HS-27A (cell line): ENCODE measurements around the gene ABCD3.
A peak's percentile ranks its signal among the peaks of the same experiment; 100 is the strongest.
"Not testable (repeated sequence)": the region's sequence is repeated elsewhere in the genome, so short reads cannot be mapped to it uniquely, and the experiment has no call there.

Source experiments
- DNase-seq: peaks from one replicate; pipeline ENCODE4 v3.0.0-alpha.2; 2012; ENCODE audit warnings: low read depth, missing footprints

ABCD3 gene

GRCh38 chr1:94417978-94418663 is at the start of gene ABCD3:
Gene ABCD3, plus strand, starts transcription at chr1:94418389. Its CDS starts 90 bp downstream, at chr1:94418479.
- DNase-seq, result peak; percentile 96

DNA sequence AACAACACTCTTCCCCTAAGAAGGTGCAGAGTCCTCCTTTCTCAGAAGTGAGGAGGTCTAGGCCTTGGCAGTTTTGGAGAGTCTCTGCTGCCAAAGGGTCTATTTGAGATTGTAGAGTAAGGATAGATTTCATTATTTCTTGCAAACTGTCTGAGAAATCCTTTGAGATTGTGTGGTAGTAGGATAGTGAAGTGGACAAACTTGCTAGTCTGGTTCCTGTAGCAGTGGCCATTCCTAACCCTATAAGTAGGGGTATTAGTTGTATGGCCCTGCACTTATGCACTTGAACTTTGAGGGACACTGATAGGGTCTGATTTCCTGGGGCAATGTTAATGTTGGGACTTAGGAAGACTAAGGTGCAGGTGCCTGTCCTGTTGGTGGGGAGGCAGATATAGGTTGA is 45.4 kb upstream of the ABCD3 start:
- DNase-seq, result not testable (repeated sequence)

DNA sequence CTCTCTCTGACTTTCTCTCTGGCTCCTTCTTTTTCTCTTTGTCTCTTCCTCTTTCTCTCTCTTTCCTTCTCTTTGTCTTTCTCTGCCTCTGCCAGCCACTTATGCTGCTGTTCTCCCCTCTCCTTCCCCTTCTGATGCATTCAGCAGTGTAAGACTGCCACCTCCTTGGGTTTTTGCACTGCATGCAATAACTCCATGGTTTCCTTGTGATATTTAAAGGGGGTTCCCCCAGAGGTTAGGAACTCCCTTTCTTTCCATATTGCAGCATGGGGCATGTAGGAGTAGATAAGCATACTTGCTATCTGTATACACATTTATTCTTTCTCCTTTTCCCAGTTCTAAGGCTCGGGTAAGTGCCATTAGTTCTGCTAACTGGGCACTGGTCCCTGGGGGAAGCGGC is 44.9 kb upstream of the ABCD3 start:
- DNase-seq, result not testable (repeated sequence)

DNA sequence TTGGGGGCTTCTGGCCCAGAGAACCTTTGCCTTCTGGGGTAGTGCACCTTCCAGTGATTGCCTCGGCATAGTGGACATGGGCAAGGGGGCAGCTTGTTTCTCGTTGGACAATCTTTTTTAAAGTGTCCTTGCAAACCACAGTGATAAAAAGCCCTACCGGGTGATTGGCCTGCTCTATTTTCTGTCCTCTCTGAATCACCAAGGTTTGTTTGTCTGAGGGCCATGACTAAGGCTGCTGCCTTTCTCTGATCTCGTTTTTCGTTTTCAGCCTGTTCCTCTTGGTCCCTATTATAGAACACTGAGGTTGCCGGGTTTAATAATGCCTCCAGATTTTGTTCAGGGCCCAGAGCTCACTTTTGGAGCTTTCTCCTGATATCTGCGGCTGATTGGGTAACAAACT is 42.5 kb upstream of the ABCD3 start:
- not testable (repeated sequence) for DNase-seq

GRCh38 chr1:94378493-94378892 is 39.7 kb upstream of the ABCD3 start:
- DNase-seq, result not testable (repeated sequence)

DNA sequence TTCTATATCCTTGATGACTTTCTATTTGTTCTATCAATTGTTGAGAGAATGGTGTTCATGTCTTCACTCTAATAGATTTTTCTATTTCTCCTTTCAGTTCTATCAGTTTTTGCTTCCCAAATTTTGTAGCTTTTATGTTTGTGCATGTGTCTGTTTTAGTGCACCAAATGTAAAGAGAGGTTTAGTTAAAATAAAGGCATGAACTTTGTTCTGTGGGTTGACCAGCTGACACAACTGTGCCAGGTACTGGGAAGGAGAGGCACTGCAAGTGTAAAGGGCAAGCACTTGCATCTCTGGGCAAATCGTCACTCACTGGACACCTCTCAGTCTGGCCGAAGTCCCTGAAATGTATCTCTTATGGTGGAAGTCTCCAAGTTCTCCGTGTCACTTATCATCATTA is 38.6 kb upstream of the ABCD3 start:
- no peak for DNase-seq

- no peak for DNase-seq
Measured at GRCh38 chr1:94382201-94382600, 36.0 kb upstream of the ABCD3 start.

GRCh38 chr1:94383966-94384408 is 34.2 kb upstream of the ABCD3 start:
- DNase-seq, result no peak

GRCh38 chr1:94384485-94385265 is 33.5 kb upstream of the ABCD3 start:
- DNase-seq, result no peak

- DNase-seq, result no peak
Measured at GRCh38 chr1:94385308-94385929, 32.8 kb upstream of the ABCD3 start.

DNA sequence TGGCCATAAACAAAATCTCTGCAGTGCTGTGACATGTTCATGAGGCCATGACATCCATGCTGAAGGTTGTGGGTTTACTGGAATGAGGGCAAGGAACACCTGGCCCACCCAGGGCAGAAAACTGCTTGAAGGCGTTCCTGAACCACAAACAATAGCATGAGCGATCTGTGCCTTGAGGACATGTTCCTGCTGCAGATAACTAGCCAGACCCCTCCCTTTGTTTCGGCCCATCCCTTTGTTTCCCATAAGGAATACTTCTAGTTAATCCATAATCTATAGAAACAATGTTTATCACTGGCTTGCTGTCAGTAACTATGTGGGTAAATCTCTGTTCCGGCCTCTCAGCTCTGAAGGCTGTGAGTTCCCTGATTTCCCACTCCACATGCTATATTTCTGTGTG is 28.9 kb upstream of the ABCD3 start:
- no peak for DNase-seq

GRCh38 chr1:94394247-94394646 is 23.9 kb upstream of the ABCD3 start:
- no peak for DNase-seq

GRCh38 chr1:94395231-94395630 is 23.0 kb upstream of the ABCD3 start:
- no peak for DNase-seq

DNA sequence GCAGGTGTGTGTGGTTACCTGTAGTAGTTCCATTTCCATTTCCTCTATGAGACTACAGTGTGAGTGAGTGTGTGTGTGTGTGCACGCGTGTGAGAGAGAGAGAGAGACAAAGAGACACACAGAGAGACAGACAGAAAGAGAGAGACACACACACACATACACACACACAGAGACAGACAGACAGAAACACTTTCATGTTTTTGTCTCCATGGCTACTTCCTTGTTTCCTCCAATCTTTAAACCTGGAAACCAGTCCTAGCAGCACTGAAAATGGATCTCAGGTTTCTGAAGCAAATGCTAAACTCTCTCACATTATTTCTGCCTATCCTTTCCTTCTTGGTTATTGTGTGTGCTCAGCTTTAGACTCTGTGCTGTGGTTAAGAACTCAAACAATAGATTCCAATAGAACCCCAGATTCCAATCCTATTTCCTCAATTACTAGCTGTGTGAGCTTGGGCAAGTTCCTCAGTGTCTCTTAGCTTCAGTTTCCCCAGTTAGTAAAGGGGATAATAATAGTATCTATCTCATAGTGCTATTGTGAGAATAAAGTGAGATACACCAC is 22.4 kb upstream of the ABCD3 start:
- DNase-seq, result no peak

DNA sequence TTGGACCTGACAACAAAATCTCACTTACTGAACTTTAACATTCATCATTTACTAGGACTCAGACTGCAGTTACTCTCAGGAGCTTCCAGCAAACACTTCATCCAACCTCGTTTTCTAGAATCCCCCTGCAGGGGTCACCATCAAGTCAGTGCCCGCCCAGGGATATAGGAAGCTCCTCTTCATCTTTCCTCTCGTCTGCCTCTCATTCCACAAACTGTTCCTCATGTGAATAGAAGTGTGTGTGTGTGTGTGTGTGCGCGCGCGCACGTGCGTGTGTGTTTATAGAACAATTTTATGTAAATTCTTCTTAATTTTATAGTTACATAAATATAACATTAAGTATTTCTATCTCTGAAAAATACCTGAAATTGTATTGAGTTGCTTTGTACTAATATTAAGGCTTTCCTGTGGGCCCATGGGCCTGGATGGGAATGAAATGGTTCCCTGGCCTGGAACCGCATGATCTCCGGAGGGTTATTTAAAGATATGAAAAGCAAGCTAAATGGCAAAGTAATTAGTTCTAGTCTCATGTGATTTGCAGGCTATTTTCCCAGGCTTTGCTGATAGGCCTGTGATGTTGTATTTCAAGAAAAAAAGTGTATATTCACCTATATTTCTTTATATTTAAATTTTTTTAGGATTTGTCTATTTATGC is 21.7 kb upstream of the ABCD3 start:
- no peak for DNase-seq

DNA sequence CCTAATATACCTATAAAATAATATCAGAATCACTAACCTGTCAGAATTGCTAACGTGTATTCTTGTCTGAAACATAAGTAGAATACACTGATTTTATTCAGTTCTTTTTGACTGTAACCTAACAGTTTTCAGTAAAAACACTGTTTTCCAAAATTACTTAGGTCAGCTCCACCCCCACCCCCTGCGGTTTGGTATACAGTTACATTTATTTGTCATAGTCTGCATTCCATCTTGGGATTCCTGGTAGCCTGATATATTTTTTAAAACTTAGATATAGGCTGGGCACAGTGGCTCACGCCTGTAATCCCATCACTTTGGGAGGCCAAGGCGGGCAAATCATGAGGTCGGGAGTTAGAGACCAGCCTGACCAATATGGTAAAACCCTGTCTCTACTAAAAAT is 19.8 kb upstream of the ABCD3 start:
- peak; percentile 60 for DNase-seq

DNA sequence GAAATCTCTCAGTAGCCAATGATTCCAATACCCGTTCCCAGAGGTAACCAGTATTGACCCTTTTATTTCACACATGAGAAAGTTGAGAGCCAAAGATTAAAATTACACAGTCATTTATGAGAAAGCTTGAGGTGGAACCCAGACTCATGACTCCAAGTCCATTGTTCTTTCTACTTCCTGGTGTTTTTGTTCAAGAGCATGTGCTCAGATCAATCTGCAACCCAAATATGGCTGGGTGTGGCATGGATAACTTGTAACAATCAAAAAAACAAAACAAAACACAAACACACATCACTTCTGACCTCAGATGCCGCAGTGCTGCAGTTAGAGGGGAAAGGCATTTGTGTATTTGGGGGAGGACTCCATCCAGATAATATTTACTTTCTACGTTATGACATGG is 18.7 kb upstream of the ABCD3 start:
- DNase-seq, result no peak

DNA sequence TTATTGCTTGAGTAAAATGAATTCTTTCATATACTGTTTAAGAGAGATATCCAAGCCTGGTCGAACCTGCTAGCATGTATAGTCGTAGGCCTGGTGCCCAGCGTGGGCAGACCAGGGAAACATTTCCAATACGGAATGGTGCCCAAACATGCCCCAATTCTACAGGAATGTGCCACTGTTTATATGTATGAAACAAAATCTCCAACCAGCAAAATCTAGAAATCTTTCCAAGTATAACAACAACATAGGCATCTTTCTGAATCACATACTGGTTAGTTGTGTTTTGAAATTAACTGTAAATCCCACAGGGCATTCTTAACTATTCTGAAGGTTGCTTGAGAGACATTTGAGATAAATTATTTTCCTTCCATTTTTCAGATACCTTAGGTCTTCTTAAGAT is 17.0 kb upstream of the ABCD3 start:
- no peak for DNase-seq

DNA sequence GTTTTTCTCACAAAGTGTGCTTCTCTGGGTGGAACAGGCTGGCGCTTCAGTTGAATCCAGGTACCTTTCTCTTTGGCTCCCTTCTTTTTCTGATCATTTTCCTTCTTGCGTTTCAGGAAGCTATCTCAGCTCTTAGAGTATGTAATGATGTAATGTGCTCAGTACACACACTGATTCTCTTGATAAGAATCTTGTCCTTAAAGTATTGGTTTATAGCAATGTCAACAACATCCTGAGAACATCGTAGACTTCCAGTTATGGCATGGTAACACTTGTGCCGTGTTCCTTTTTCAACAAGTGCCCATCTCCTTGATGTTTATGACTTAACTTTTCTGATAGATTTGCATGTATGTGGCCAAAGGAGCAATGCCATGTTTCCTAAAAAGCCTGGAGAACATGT is 11.7 kb upstream of the ABCD3 start:
- no peak for DNase-seq

GRCh38 chr1:94408104-94408830 is 9.9 kb upstream of the ABCD3 start:
- no peak for DNase-seq

- no peak for DNase-seq
Measured at GRCh38 chr1:94411237-94411636, 7.0 kb upstream of the ABCD3 start.

DNA sequence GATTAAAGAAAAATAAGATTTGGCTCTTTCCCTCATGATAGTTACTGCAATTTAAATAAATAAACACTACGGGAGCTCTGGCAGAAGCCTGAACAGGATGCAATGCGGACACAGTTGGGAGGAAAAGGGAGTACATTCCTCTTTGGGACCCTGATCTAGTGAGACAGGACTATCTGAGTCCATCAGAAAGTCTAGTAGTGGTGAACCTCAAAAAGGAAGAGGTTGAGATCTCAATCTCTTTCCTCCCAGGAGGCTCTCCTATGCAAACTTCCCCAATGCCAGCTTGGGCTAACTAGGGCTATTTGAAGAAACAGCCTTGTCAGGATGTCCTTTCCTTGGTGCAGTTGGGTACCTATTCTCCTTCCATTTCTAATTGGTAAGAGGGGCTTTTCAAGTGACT is 4.9 kb upstream of the ABCD3 start:
- no peak for DNase-seq
